ENCODE measurements around the gene RPL36A. TPM values are rescaled to one million over a fixed set of nuclear protein-coding genes. Genes with fewer than 3 reads are reported as not detected.

RPL36A gene
- total and polyA plus RNA-seq, 3 donors from 2014 or later = 177 to 619 (median 507) TPM

Other genes with a start within 250 kb of the RPL36A start
- gene DRP2, start 171.2 kb upstream of the RPL36A start, total RNA-seq = 1 to 10 TPM; 1.6 to 1.7 TPM
- 0.82 TPM for gene DRP2, start 171.2 kb upstream of the RPL36A start, polyA plus RNA-seq (ENCODE audit: insufficient read depth, low read depth, low replicate concordance)
- gene TAF7L, start 99.7 kb upstream of the RPL36A start, total RNA-seq = 10 to 100 TPM; 80.1 to 86.0 TPM
- gene TAF7L, start 99.7 kb upstream of the RPL36A start, polyA plus RNA-seq (ENCODE audit: insufficient read depth, low read depth, low replicate concordance) = 50.0 TPM
- 10 to 100 TPM in 1 of 2 donors, 1 to 10 TPM in 1; 9.3 to 11.1 TPM for gene TIMM8A, start 42.3 kb upstream of the RPL36A start, total RNA-seq
- gene TIMM8A, start 42.3 kb upstream of the RPL36A start, polyA plus RNA-seq (ENCODE audit: insufficient read depth, low read depth, low replicate concordance) = 8.2 TPM
- gene BTK, start 4.8 kb upstream of the RPL36A start, total RNA-seq = 1 to 10 TPM; 3.6 to 6.9 TPM
- gene BTK, start 4.8 kb upstream of the RPL36A start, polyA plus RNA-seq (ENCODE audit: insufficient read depth, low read depth, low replicate concordance) = 3.9 TPM
- gene GLA, start 16.9 kb downstream of the RPL36A start, total RNA-seq = 10 to 100 TPM; 12.5 to 16.2 TPM
- gene GLA, start 16.9 kb downstream of the RPL36A start, polyA plus RNA-seq (ENCODE audit: insufficient read depth, low read depth, low replicate concordance) = 17.9 TPM
- 10 to 100 TPM; 31.1 to 39.5 TPM for gene HNRNPH2, start 17.2 kb downstream of the RPL36A start, total RNA-seq
- 46.3 TPM for gene HNRNPH2, start 17.2 kb downstream of the RPL36A start, polyA plus RNA-seq (ENCODE audit: insufficient read depth, low read depth, low replicate concordance)
- gene ARMCX4, start 94.4 kb downstream of the RPL36A start, total RNA-seq = 10 to 100 TPM; 12.1 to 13.3 TPM
- gene ARMCX4, start 94.4 kb downstream of the RPL36A start, polyA plus RNA-seq (ENCODE audit: insufficient read depth, low read depth, low replicate concordance) = 4.5 TPM
- gene ARMCX1, start 159.5 kb downstream of the RPL36A start, total RNA-seq = 10 to 100 TPM; 12.6 to 13.1 TPM
- gene ARMCX1, start 159.5 kb downstream of the RPL36A start, polyA plus RNA-seq (ENCODE audit: insufficient read depth, low read depth, low replicate concordance) = 14.3 TPM
- 10 to 100 TPM; 28.4 to 29.7 TPM for gene ARMCX6, start 227.0 kb downstream of the RPL36A start, total RNA-seq
- gene ARMCX6, start 227.0 kb downstream of the RPL36A start, polyA plus RNA-seq (ENCODE audit: insufficient read depth, low read depth, low replicate concordance) = 29.3 TPM
- 10 to 100 TPM; 41.3 to 56.6 TPM for gene ARMCX3, start 232.1 kb downstream of the RPL36A start, total RNA-seq
- 32.2 TPM for gene ARMCX3, start 232.1 kb downstream of the RPL36A start, polyA plus RNA-seq (ENCODE audit: insufficient read depth, low read depth, low replicate concordance)

All from testis (tissue), 3 donors.